Trophoblast cell (in vitro differentiated cells and primary cell): ENCODE data around the gene LIN7C.

Experiments
- DNase-seq, 2 donors: peaks; one replicate each; pipeline ENCODE4 v3.0.0-alpha.2; 2016
- H2AFZ ChIP-seq: 2 replicates; pipeline ENCODE4 v1.6.1; 2013; ENCODE audit warnings: low read length, moderate library complexity, mild to moderate bottlenecking; ENCODE audit not compliant: insufficient read depth, poor library complexity
- H2AK5ac ChIP-seq: 2 replicates; pipeline ENCODE4 v1.6.1; 2013; ENCODE audit warnings: mild to moderate bottlenecking, low read length
- H2BK120ac ChIP-seq: 2 replicates; pipeline ENCODE4 v1.6.1; 2013; ENCODE audit warnings: low read length, mild to moderate bottlenecking, moderate library complexity; ENCODE audit not compliant: insufficient read depth, poor library complexity
- H2BK12ac ChIP-seq: 2 replicates; pipeline ENCODE4 v1.6.1; 2013; ENCODE audit warnings: mild to moderate bottlenecking, low read length, moderate library complexity
- H2BK5ac ChIP-seq: 2 replicates; pipeline ENCODE4 v1.6.1; 2013; ENCODE audit warnings: low read length, low read depth, moderate library complexity, mild to moderate bottlenecking; ENCODE audit not compliant: poor library complexity
- H3K14ac ChIP-seq: 2 replicates; pipeline ENCODE4 v1.6.1; 2013; ENCODE audit warnings: mild to moderate bottlenecking, low read length
- H3K18ac ChIP-seq: 2 replicates; pipeline ENCODE4 v1.6.1; 2013; ENCODE audit warnings: mild to moderate bottlenecking, low read length
- H3K23ac ChIP-seq: 2 replicates; pipeline ENCODE4 v1.6.1; 2013; ENCODE audit warnings: low read length
- H3K27ac ChIP-seq: 2 replicates; pipeline ENCODE4 v1.5.1; 2013; ENCODE audit warnings: low read depth, mild to moderate bottlenecking, inconsistent platforms, low read length, moderate library complexity
- H3K27me3 ChIP-seq: 2 replicates; pipeline ENCODE4 v1.6.1; 2013; ENCODE audit warnings: inconsistent platforms, mild to moderate bottlenecking, low read length, moderate library complexity; ENCODE audit not compliant: insufficient read depth
- H3K36me3 ChIP-seq, 2 experiments: 1 replicate in 1 of 2; 2 replicates in 1 of 2; pipeline ENCODE4 v1.6.1; 2013; ENCODE audit warnings: low read length in 2 of 2, mild to moderate bottlenecking in 2 of 2, moderate library complexity in 1 of 2; ENCODE audit not compliant: insufficient read depth in 2 of 2, control insufficient read depth in 1 of 2
- H3K4ac ChIP-seq: 2 replicates; pipeline ENCODE4 v1.6.1; 2013; ENCODE audit warnings: low read depth, mild to moderate bottlenecking, low read length, moderate library complexity
- H3K4me1 ChIP-seq, 2 experiments: 1 replicate in 1 of 2; 2 replicates in 1 of 2; pipeline ENCODE4 v1.6.1; 2013; ENCODE audit warnings: low read length in 2 of 2, mild to moderate bottlenecking in 2 of 2, moderate library complexity in 1 of 2; ENCODE audit not compliant: insufficient read depth in 2 of 2, control insufficient read depth in 1 of 2
- H3K4me2 ChIP-seq: 2 replicates; pipeline ENCODE4 v1.6.1; 2013; ENCODE audit warnings: inconsistent platforms, mild to moderate bottlenecking, low read length, moderate library complexity
- H3K4me3 ChIP-seq: 2 replicates; pipeline ENCODE4 v1.5.1; 2013; ENCODE audit warnings: mild to moderate bottlenecking, low read depth, low read length, inconsistent platforms
- H3K79me1 ChIP-seq: one replicate; pipeline ENCODE4 v1.6.1; 2013; ENCODE audit warnings: low read length
- H3K79me2 ChIP-seq: 2 replicates; pipeline ENCODE4 v1.6.1; 2013; ENCODE audit warnings: low read length, mild to moderate bottlenecking; ENCODE audit not compliant: control insufficient read depth, insufficient read depth, poor library complexity
- H3K9ac ChIP-seq: 2 replicates; pipeline ENCODE4 v1.6.1; 2013; ENCODE audit warnings: mild to moderate bottlenecking, low read length
- H3K9me3 ChIP-seq: 2 replicates; pipeline ENCODE4 v1.6.1; 2013; ENCODE audit warnings: low read depth, mild to moderate bottlenecking, control low read depth, inconsistent platforms, low read length; ENCODE audit not compliant: insufficient read depth
- H4K12ac ChIP-seq: 2 replicates; pipeline ENCODE4 v1.6.1; 2013; ENCODE audit warnings: low read depth, mild to moderate bottlenecking, low read length, moderate library complexity
- H4K8ac ChIP-seq: 2 replicates; pipeline ENCODE4 v1.6.1; 2013; ENCODE audit warnings: low read depth, mild to moderate bottlenecking, low read length, moderate library complexity
- H4K91ac ChIP-seq: one replicate; pipeline ENCODE4 v1.6.1; 2013; ENCODE audit warnings: low read depth, mild to moderate bottlenecking, low read length, moderate library complexity
- WGBS: extraction: QIAGEN DNeasy Blood & Tissue Kit; methylation state at CpG from one replicate; pipeline ENCODE4 v1.1.7; 2013; ENCODE audit warnings: missing lambda C conversion rate; ENCODE audit not compliant: insufficient read length, insufficient coverage; ENCODE audit errors: extremely low coverage; 5-methylcytosine and 5-hydroxymethylcytosine counted together

LIN7C gene

GRCh38 chr11:27551127-27551526, 44.6 kb upstream of the LIN7C start:
- H3K4me1 ChIP-seq: no peaks in the 10 kb centered on the region
- H2AFZ ChIP-seq: no peak overlapping the region
- H3K23ac ChIP-seq: no peak overlapping the region
- no peaks in the 10 kb centered on the region for H3K79me1 ChIP-seq
- H4K91ac ChIP-seq: no peak overlapping the region
- no peak overlapping the region for H3K18ac ChIP-seq
- H3K27me3 ChIP-seq: no peaks in the 10 kb centered on the region
- no peak overlapping the region for H4K12ac ChIP-seq
- DNase-seq: no peak
- no peak overlapping the region for H2BK12ac ChIP-seq
- H3K9me3 ChIP-seq: no peaks in the 10 kb centered on the region
- no peak overlapping the region for H4K8ac ChIP-seq
- no peaks in the 10 kb centered on the region for H3K36me3 ChIP-seq
- no peak overlapping the region for H3K14ac ChIP-seq
- H2BK120ac ChIP-seq: no peak overlapping the region
- H3K4me3 ChIP-seq: no peak overlapping the region
- H3K4ac ChIP-seq: no peak overlapping the region
- no peak overlapping the region for H3K4me2 ChIP-seq
- H2AK5ac ChIP-seq: no peak overlapping the region
- no peak overlapping the region for H2BK5ac ChIP-seq
- H3K79me2 ChIP-seq: no peaks in the 10 kb centered on the region
- no peak overlapping the region for H3K9ac ChIP-seq
- no peak overlapping the region for H3K27ac ChIP-seq

DNA sequence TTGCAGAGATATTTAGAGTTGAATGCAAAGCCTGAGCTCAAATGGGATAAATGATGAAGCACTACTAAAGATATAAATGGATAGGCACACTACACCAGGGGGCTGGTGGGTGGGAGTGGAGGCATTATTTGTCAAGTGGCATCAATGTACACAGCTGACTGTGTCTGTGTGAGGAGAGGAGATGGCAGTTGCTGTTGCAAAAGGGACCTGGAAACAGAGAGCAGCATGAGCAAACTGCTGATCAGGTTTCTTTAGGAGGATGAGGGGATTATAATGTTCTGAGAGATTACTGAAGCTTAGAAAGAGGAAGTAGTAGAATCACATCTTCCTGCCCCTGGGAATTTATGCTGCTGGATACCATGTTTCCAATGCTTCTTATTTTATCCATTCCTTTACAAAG, 39.4 kb upstream of the LIN7C start:
- Histone ChIP-seq H3K36me3 (no peaks in the 10 kb centered on the region), H4K12ac (no peak overlapping the region), H4K91ac (no peak overlapping the region), H3K27ac (no peak overlapping the region), H2BK5ac (no peak overlapping the region), H3K14ac (no peak overlapping the region), H3K23ac (no peak overlapping the region), H2BK120ac (no peak overlapping the region), H3K27me3 (no peaks in the 10 kb centered on the region), H3K4me1 (no peaks in the 10 kb centered on the region), H3K9me3 (no peaks in the 10 kb centered on the region), H2AFZ (no peak overlapping the region), H3K79me2 (no peaks in the 10 kb centered on the region), H4K8ac (no peak overlapping the region), H3K4me2 (no peak overlapping the region), H3K4ac (no peak overlapping the region), H3K18ac (no peak overlapping the region), H3K79me1 (no peaks in the 10 kb centered on the region), H2AK5ac (no peak overlapping the region), H3K9ac (no peak overlapping the region), H2BK12ac (no peak overlapping the region), H3K4me3 (no peak overlapping the region)
- no peak for DNase-seq

DNA sequence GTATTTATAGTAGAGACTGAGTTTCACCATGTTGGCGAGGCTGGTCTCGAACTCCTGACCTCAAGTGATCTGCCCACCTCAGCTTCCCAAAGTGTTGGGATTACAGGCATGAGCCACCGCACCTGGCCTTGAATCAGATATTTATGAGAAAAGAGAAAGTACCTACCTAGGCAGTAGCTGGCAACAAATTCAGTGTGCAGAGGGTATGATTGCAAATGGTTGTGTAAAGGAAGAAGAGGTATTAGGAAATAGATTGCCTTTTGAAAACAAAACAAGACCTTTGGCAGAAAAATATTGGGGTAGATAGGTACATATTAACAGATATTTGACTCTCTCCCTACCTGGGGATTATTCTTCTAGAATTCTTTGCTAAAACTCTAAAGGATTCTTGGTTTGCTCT, 38.5 kb upstream of the LIN7C start:
- no peak overlapping the region for H3K4ac ChIP-seq
- H3K4me1 ChIP-seq: no peaks in the 10 kb centered on the region
- H4K91ac ChIP-seq: no peak overlapping the region
- H3K79me2 ChIP-seq: no peaks in the 10 kb centered on the region
- H3K18ac ChIP-seq: no peak overlapping the region
- no peaks in the 10 kb centered on the region for H3K79me1 ChIP-seq
- no peak overlapping the region for H3K4me3 ChIP-seq
- H3K27ac ChIP-seq: no peak overlapping the region
- H4K12ac ChIP-seq: no peak overlapping the region
- H2AFZ ChIP-seq: no peak overlapping the region
- H2AK5ac ChIP-seq: no peak overlapping the region
- no peak overlapping the region for H3K14ac ChIP-seq
- no peaks in the 10 kb centered on the region for H3K27me3 ChIP-seq
- no peak overlapping the region for H4K8ac ChIP-seq
- no CpG with 5 or more reads among the region's 3 CpGs for WGBS
- DNase-seq: no peak
- H2BK120ac ChIP-seq: no peak overlapping the region
- H3K23ac ChIP-seq: no peak overlapping the region
- no peak overlapping the region for H2BK12ac ChIP-seq
- H3K9me3 ChIP-seq: no peaks in the 10 kb centered on the region
- H2BK5ac ChIP-seq: no peak overlapping the region
- H3K9ac ChIP-seq: no peak overlapping the region
- H3K36me3 ChIP-seq: no peaks in the 10 kb centered on the region
- H3K4me2 ChIP-seq: no peak overlapping the region

- H3K18ac ChIP-seq: no peak overlapping the region
- no peak overlapping the region for H2AK5ac ChIP-seq
- no peaks in the 10 kb centered on the region for H3K4me1 ChIP-seq
- H3K23ac ChIP-seq: no peak overlapping the region
- no CpG with 5 or more reads among the region's 2 CpGs for WGBS
- no peak overlapping the region for H3K9ac ChIP-seq
- H4K12ac ChIP-seq: no peak overlapping the region
- H3K9me3 ChIP-seq: no peaks in the 10 kb centered on the region
- no peak overlapping the region for H2BK5ac ChIP-seq
- no peak overlapping the region for H4K8ac ChIP-seq
- H3K79me2 ChIP-seq: no peaks in the 10 kb centered on the region
- no peak overlapping the region for H2AFZ ChIP-seq
- no peak overlapping the region for H2BK12ac ChIP-seq
- no peak overlapping the region for H3K14ac ChIP-seq
- H3K27ac ChIP-seq: no peak overlapping the region
- DNase-seq: no peak
- no peak overlapping the region for H3K4me2 ChIP-seq
- H3K27me3 ChIP-seq: no peaks in the 10 kb centered on the region
- no peak overlapping the region for H2BK120ac ChIP-seq
- no peak overlapping the region for H3K4me3 ChIP-seq
- no peak overlapping the region for H4K91ac ChIP-seq
- H3K79me1 ChIP-seq: no peaks in the 10 kb centered on the region
- H3K36me3 ChIP-seq: no peaks in the 10 kb centered on the region
- H3K4ac ChIP-seq: no peak overlapping the region
Observed at GRCh38 chr11:27541790-27542189, 35.2 kb upstream of the LIN7C start.

GRCh38 chr11:27540051-27540450, 33.5 kb upstream of the LIN7C start:
- Histone ChIP-seq H3K14ac (no peak overlapping the region), H3K36me3 (no peaks in the 10 kb centered on the region), H3K27me3 (no peaks in the 10 kb centered on the region), H3K9ac (no peak overlapping the region), H2BK12ac (no peak overlapping the region), H2BK5ac (no peak overlapping the region), H3K79me2 (no peaks in the 10 kb centered on the region), H4K8ac (no peak overlapping the region), H2AK5ac (no peak overlapping the region), H3K4me1 (no peaks in the 10 kb centered on the region), H3K4me3 (no peak overlapping the region), H3K4ac (no peak overlapping the region), H3K27ac (no peak overlapping the region), H3K18ac (no peak overlapping the region), H4K12ac (no peak overlapping the region), H3K4me2 (no peak overlapping the region), H4K91ac (no peak overlapping the region), H3K23ac (no peak overlapping the region), H3K79me1 (no peaks in the 10 kb centered on the region), H3K9me3 (no peaks in the 10 kb centered on the region), H2AFZ (no peak overlapping the region), H2BK120ac (no peak overlapping the region)
- DNase-seq: no peak
